D721Med (cell line): ENCODE data around the gene ZPBP2.
A peak's percentile ranks its signal among the peaks of the same experiment; 100 is the strongest.

Experiments
- DNase-seq: peaks from one replicate; pipeline ENCODE4 v3.0.0; 2011; ENCODE audit warnings: low spot score; ENCODE audit not compliant: insufficient read length
- FAIRE-seq: peaks from 2 replicates; lab custom pipeline; 2011; peaks lifted over from hg19 to GRCh38; lab: Jason Lieb, UNC
- TF ChIP-seq, protein P1 (sequence below): IDR thresholded peaks from 2 replicates; pipeline ENCODE4 v1.5.1; 2012; ENCODE audit warnings: mild to moderate bottlenecking, control low read depth; ENCODE audit not compliant: insufficient read depth; ENCODE audit errors: missing control alignments

Gene ZPBP2

DNA sequence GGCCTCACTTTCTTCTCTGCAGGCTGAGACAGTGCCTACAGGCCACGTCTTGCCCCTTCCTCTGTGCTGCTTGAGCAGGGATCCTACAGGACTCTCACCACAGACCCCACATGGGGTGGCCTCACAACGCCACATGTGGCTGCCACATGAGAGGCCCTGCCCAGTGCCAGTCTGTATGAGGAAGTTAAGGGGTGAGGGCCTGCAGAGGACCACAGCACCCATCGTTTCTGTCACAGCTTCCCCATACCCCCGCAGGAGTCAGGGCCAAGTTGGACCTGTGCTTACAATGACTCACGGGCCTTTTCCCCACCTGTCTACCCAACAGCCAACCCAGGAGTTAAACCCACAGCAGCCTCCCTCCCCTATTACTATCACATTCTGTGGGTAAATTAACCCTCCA is 53.3 kb downstream of the ZPBP2 start:
- TF ChIP-seq, protein P1, sequence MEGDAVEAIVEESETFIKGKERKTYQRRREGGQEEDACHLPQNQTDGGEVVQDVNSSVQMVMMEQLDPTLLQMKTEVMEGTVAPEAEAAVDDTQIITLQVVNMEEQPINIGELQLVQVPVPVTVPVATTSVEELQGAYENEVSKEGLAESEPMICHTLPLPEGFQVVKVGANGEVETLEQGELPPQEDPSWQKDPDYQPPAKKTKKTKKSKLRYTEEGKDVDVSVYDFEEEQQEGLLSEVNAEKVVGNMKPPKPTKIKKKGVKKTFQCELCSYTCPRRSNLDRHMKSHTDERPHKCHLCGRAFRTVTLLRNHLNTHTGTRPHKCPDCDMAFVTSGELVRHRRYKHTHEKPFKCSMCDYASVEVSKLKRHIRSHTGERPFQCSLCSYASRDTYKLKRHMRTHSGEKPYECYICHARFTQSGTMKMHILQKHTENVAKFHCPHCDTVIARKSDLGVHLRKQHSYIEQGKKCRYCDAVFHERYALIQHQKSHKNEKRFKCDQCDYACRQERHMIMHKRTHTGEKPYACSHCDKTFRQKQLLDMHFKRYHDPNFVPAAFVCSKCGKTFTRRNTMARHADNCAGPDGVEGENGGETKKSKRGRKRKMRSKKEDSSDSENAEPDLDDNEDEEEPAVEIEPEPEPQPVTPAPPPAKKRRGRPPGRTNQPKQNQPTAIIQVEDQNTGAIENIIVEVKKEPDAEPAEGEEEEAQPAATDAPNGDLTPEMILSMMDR: no peak
- FAIRE-seq: no peak
- no peak for DNase-seq

DNA sequence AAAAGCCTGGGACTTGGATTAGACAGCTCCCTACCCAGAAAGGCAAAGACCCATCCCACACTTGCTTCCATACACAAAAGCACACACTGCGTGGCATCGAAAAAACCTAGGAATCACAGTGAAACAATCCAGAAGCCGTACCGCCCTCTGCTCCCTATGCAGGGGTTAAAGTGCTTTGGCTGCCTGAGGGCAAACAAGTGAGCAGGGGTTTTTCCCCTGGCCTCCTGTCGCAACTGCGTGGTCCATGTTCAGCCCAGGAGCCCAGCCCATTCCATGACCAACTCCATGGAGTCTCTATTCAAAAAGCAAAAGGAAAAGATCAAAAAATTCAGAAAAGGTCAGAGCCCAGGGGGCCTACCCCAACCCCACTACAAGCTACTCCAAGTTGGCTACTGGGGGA is 54.0 kb downstream of the ZPBP2 start:
- TF ChIP-seq, protein P1: no peak
- FAIRE-seq (no peak), DNase-seq (no peak)

DNA sequence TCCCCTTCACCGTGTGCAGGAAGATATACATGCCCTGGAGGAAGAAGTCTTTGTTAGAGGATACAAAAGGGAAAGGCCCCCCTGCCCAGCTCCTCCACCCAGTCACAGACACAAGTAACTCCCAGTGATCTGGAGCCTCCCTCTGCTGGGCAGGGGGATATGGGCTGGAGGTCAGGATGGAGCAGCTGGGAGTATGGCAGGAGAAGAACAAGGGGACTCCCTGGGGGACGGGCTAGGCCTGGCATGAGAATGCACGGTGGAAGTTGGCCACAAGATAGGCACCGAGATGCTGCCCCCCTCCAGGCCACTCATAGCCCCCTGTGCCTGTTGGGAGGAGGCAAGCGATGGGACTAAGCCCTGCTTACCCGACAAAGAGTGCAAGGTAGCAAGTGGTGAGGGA is 55.2 kb downstream of the ZPBP2 start:
- TF ChIP-seq, protein P1: no peak
- no peak for FAIRE-seq
- DNase-seq: no peak

DNA sequence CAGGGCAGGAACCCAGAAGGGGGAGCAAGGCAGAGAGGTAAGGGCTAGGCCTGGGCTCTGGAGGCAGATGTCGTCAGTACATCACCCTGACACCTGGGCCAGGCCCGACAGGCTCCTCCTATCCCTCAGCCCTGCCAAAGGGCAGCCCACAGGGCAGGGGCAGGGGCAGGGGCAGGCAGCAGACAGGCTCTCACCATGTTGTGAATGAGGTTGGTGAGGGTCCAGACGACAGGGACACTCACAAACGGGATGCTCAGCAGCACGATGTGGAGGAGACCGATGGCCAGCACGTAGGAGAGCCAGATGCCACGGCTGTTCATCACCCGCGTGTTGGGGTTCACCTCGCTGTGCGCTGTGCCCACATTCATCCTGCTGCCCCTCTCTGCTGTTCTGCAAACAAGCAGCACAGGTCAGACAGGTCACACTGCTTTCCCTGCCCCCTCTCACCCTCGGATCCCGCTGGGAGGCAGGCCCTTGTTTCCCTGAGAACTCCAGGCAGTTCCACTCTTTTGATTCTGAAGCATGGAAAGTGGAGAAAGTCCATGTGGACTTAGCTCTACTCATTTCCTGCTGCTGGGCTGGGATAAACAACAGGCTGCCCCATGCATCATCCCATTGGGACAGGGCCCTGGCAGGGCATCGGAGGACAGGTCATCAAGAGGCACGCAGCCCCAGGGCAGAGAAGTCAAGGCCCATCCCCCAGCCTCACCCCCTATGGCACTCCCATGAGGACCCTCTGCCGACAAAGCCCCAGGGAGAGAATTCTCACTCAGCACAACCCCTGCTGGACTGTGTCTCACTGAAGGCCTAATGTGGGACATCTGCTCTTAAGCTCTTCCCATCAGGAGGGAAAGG is 56.1 kb downstream of the ZPBP2 start:
- TF ChIP-seq, protein P1: peak; percentile 8
- FAIRE-seq: no peak
- no peak for DNase-seq

DNA sequence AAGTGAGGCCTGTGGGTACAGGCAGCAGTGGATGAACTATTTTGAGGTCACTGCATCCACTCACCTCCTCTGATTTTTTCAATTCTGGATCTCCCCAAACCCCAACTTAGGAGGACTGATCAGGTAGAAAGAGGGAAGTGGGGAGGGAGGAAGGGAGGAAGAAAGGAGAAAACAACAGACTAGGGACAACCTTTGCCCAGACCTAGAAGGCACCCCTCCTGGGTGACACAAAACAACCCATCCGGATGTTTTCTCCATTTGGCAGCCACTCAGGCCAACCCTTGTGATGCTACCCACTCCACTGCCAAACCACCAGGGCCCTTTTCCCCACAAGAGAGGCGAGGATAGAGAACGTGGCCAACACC is 56.7 kb downstream of the ZPBP2 start:
- no peak for FAIRE-seq
- no peak for DNase-seq
- TF ChIP-seq, protein P1: no peak

DNA sequence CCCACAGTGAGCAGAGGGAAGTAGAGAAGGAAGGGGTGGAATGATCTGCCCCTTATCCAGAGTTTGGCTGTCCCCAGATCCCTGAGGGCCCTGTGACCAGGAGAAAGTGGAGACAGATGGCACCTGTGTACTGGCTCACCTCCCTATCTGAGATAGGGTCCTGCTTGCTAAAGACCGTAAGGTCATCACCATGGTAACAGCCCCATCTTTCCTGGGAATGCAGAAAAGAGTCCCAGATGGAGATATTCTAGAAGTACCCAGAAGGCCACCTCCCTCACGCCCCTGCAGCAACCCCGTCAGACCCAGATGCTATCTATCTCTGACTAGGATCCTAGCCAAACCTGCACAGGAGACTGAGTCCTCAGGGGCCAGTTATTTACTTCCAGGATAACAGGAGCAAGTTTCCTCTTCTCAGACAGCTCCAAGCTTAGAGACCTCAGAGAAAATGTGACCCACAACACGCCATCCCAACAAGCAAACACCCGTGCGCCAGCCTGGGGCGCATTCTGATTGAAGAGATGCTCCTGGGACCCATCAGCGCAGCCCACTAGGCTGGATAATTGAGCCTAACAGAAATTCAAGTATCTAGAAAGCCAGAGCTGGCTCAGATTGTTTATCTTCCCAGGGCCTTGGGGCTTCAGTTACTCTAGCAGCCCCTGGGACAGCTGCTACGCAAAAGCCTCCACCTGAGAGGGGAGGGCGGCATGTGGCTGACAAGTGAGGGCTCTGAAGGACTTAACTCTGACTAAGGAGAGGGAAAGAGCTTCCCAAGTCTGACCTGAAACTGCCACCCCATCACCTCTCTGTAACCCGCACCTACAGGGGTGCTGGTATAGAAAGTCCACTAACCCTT is 57.5 kb downstream of the ZPBP2 start:
- FAIRE-seq: no peak
- no peak for DNase-seq
- TF ChIP-seq, protein P1: no peak
